ELF-1 (cell line): Measurements from ENCODE around the gene NAA10.
A peak's percentile ranks its signal among the peaks of the same experiment; 100 is the strongest.

Source experiments
- DNase-seq: peaks from one replicate; pipeline ENCODE4 v3.0.0-alpha.2; 2016; ENCODE audit warnings: low read depth, low spot score

NAA10 gene

GRCh38 chrX:153909024-153909979 is 25.5 kb downstream of the NAA10 start:
- peak; percentile 86 for DNase-seq

- no peak for DNase-seq
These were observed 26.5 kb downstream of the NAA10 start for GRCh38 chrX:153908219-153908860.

- DNase-seq, result no peak
These were observed 27.4 kb downstream of the NAA10 start for GRCh38 chrX:153907456-153907855.

- DNase-seq, result no peak
These were observed 28.5 kb downstream of the NAA10 start for GRCh38 chrX:153906126-153906917.

DNA sequence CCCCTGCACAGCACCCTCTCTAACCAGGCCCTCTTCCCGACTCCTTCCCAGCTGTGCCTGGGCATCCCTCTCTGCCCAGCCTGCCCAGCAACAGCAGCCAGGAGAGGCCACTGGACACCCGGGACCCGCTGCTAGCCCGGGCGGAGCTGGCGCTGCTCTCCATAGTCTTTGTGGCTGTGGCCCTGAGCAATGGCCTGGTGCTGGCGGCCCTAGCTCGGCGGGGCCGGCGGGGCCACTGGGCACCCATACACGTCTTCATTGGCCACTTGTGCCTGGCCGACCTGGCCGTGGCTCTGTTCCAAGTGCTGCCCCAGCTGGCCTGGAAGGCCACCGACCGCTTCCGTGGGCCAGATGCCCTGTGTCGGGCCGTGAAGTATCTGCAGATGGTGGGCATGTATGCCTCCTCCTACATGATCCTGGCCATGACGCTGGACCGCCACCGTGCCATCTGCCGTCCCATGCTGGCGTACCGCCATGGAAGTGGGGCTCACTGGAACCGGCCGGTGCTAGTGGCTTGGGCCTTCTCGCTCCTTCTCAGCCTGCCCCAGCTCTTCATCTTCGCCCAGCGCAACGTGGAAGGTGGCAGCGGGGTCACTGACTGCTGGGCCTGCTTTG is 29.2 kb downstream of the NAA10 start:
- no peak for DNase-seq

DNA sequence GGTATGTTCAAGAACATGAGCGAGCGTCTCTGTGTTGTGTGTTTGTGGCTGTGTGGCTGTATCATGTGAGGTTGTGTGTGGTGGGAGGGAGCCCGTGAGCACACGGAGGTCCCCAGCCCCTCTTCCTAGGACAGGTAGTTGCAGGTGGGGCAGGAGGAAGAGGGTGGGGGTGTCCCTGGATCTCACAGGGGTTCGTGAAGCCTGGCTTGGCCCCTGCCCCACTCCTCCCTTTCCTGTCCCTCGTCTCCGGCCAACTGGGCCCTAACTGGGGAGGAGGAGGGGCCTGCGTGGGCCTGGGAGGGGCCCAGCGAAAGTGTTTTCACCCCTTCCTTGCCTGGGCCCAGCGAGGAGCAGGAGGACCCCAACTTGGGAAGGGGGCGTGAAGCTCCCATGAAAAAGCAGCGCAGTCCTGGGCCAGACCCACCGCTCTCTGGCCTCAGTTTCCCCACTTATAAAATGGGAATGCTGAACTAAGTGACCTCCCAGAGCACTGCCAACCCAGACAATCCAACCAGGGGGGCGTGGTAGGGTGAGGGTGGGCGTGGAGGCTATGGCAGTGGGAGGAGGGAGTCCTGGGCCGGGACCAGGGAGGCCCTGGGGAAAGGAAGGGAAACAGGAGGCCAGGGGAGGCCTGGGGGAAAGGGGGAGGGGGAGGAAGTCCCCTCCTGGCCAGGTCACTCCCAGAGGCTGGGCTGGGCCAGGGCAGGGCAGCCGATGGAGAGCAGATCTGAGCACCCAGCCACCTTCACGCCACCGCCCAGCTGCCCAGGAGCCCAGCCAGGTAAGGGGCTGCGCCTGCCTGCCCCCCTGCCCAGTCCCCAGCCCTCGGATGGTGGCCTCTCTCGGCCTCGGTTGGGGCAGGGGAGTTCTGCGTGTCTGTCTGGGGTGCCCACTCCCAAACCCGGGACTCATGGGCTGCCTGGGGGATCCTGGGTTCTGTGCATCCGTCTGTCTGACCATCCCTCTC is 30.6 kb downstream of the NAA10 start, which contains the start of gene AVPR2:
TSS of gene AVPR2 (plus strand) at position 683 of the 967 bp plus-strand sequence. CDS start 473 bp downstream, outside the sequence.
- no peak for DNase-seq

GRCh38 chrX:153903238-153903980 is 31.4 kb downstream of the NAA10 start:
- peak; percentile 18 for DNase-seq

DNA sequence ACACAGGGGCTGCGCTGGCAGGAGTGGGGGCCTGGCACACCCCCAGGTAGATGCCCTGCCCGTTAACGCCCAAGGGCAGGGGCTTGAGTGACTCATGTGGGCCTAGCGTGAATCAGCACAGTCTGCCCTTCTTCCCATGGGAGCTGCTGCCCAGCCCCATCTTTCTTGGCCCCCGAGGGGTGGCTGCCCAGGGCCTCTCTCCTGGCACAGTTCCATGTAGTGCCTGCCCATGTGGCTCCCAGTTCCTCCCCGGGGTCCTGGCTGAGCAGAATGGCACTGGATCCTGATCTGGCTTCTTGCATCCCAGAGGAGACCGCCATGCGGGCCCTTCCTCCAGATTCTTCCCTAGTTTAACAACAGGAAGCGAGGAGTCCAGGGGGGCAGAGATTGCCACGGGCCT is 32.5 kb downstream of the NAA10 start:
- peak; percentile 3 for DNase-seq

- DNase-seq, result peak; percentile 1
These were observed 33.1 kb downstream of the NAA10 start for GRCh38 chrX:153901753-153902140.

GRCh38 chrX:153900831-153901752 is 33.7 kb downstream of the NAA10 start:
- DNase-seq, result peak; percentile 88

DNA sequence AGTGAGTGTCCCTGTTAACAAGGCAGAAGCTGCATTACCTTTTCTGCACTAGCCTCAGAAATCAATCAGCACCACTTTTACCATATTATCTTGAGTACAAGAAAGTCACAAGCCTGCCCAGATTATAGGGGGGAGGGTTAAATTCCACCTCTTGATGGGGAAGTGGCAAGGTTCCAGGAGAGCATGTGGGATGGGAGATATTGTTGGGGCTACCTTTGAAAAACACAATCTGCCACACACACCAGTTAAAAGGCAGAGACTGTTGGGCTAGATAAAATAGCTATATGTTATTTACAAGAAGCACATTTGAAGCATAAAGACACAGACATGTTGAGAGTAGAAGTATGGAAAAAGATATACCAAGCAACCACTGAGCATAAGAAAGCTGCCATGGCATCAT is 36.9 kb downstream of the NAA10 start:
- DNase-seq, result no peak

- no peak for DNase-seq
These were observed 45.7 kb downstream of the NAA10 start for GRCh38 chrX:153889123-153889522.

DNA sequence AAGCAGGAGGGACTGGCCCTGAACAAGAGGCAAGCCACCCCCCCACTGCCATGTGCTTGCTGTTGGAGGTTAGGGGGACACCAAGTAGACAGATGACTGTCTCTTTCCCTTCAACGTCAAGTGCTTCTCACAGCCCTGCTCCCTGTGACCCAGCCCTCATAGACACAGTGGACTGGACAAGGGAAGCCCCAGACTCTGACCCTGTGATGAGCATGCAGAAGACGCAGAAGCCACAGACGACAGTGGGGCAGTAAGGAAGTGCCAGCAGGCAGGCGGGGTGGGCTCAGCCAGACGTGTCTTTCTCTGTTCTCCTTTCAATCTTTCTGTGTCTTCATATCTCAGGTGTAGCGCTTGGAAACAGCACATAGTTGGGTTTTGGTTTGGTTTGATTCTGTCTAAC is 46.5 kb downstream of the NAA10 start:
- no peak for DNase-seq

- DNase-seq, result no peak
These were observed 47.5 kb downstream of the NAA10 start for GRCh38 chrX:153887385-153887784.

DNA sequence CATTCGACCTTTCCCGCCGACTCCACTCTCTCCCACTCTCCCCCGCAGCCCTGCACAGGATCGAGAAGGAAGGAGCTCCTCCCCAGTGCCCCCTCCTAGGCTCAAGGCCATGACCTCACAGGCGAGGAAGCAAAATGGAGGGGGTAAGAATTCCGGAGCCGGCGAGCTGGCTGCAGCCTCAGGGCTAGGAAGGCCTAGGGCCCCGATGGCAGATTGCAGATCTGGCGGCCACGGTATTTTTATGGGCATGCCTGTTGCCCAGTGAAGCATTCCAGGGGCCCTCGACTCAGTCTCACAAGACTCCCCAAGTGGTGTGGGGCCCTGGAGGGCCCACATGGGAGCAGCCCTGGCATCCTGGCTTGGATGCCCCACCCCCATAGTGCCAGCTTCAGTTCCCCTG is 47.9 kb downstream of the NAA10 start:
- peak; percentile 89 for DNase-seq

DNA sequence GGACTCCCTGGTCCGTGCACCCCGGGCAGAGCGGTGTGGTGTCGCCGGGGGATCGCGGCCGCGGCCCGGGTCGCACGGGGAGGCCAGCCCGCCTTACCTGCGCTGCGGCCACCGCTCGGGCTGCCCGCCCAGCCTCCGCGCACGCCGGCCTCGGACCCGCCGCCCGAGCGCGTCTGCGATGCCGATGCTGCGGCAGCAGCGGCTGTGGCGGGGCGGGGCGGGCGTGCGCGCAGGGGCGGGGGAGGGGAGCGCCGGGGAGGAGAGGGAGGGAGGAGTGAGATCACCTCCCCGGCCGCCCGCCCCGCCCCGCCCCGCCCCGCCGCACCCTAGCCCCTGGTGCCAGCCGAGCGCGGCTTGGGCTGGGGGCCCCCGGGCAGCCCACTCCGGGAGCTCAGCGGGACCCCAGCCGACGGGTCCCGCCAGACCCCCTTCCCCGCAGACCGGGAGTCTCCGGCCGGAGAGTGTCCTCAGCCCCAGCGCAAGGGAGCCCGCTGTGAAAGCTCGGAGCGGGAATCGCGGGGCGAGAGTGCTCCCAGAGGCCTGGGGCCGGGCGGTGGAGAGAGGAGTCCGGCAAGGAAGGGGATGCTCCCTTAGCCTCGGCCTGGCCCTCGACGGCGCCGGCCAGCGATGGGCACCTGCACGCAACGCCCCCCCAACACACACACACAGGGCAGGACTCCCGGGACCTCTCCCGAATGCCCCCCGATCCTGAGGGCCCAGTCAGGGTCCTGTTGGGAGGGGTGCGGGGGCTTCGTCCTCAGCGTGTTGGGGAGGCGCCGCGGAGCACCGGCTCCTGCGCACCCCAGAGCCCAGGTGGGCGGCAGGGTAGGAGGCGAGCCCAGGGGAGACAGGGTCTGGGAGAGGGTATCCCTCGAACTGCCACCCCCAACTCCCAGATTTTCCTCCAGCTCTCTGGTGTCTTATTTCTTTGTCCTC is 48.6 kb downstream of the NAA10 start, which contains the start of gene L1CAM:
TSS of gene L1CAM (minus strand) at position 206 of the 936 bp plus-strand sequence. CDS start 10,337 bp downstream, outside the sequence.
- no peak for DNase-seq

GRCh38 chrX:153885208-153885787 is 49.5 kb downstream of the NAA10 start:
- no peak for DNase-seq
